Fibroblast of skin of right quadriceps (primary cell): ENCODE measurements around the gene TMIGD1.
"Not testable (repeated sequence)": the region's sequence is repeated elsewhere in the genome, so short reads cannot be mapped to it uniquely, and the experiment has no call there.

Experiments
- DNase-seq: peaks from one replicate; pipeline ENCODE4 v3.0.0-alpha.2; 2013

TMIGD1 gene

GRCh38 chr17:30357476-30357875 is 23.6 kb upstream of the TMIGD1 start:
- no peak for DNase-seq

GRCh38 chr17:30354701-30355100 is 20.8 kb upstream of the TMIGD1 start:
- no peak for DNase-seq

GRCh38 chr17:30352240-30352814 is 18.5 kb upstream of the TMIGD1 start:
- no peak for DNase-seq

GRCh38 chr17:30351735-30352134 is 17.9 kb upstream of the TMIGD1 start:
- DNase-seq = no peak

GRCh38 chr17:30351263-30351662 is 17.4 kb upstream of the TMIGD1 start:
- not testable (repeated sequence) for DNase-seq

- no peak for DNase-seq
These were observed 15.4 kb upstream of the TMIGD1 start for GRCh38 chr17:30349252-30349651.

- DNase-seq = no peak
These were observed 13.6 kb upstream of the TMIGD1 start for GRCh38 chr17:30347488-30347887.

GRCh38 chr17:30346221-30346795 is 12.5 kb upstream of the TMIGD1 start:
- no peak for DNase-seq

GRCh38 chr17:30345527-30346075 is 11.7 kb upstream of the TMIGD1 start:
- no peak for DNase-seq

GRCh38 chr17:30345089-30345433 is 11.2 kb upstream of the TMIGD1 start:
- DNase-seq = no peak

GRCh38 chr17:30344283-30345088 is 10.6 kb upstream of the TMIGD1 start:
- no peak for DNase-seq

- no peak for DNase-seq
These were observed 9.9 kb upstream of the TMIGD1 start for GRCh38 chr17:30343796-30344195.

GRCh38 chr17:30343244-30343643 is 9.4 kb upstream of the TMIGD1 start:
- not testable (repeated sequence) for DNase-seq

GRCh38 chr17:30341703-30342249 is 7.9 kb upstream of the TMIGD1 start:
- no peak for DNase-seq

- no peak for DNase-seq
These were observed 7.0 kb upstream of the TMIGD1 start for GRCh38 chr17:30340801-30341356.

GRCh38 chr17:30339086-30339485 is 5.2 kb upstream of the TMIGD1 start:
- no peak for DNase-seq

- DNase-seq = no peak
These were observed 3.6 kb upstream of the TMIGD1 start for GRCh38 chr17:30337393-30337999.

- DNase-seq = peak; percentile 37
These were observed 2.7 kb upstream of the TMIGD1 start for GRCh38 chr17:30336369-30337171.

- no peak for DNase-seq
These were observed 564 bp upstream of the TMIGD1 start for GRCh38 chr17:30334421-30334820.

- DNase-seq = peak; percentile 61
These were observed 1.8 kb downstream of the TMIGD1 start for GRCh38 chr17:30332057-30332542.

- DNase-seq = no peak
These were observed 7.0 kb downstream of the TMIGD1 start for GRCh38 chr17:30326809-30327208.

GRCh38 chr17:30324723-30325122 is 9.1 kb downstream of the TMIGD1 start:
- DNase-seq = no peak
